OCI-LY7 (cell line): ENCODE measurements around the gene PNMA6E. TPM values are rescaled to one million over a fixed set of nuclear protein-coding genes. Genes with fewer than 3 reads are reported as not detected.

Experiments
- BruUV-seq: library from RNA; stranded (reverse); fragments of 400-500 nt; replicated peaks from 2 replicates; lab custom pipeline; 2021; lab: Mats Ljungman, UMichigan
- CTCF ChIA-PET: fragments of 300-600 bp; sonication (Branson Sonifier 250); formaldehyde crosslinking; loops from one replicate; lab custom pipeline; 2022; ENCODE audit warnings: antibody characterized with exemption; ENCODE audit not compliant: unreplicated experiment; lab: Charles Lee
- POLR2A ChIA-PET: fragments of 300-600 bp; sonication (Branson Sonifier 250); formaldehyde crosslinking; loops from one replicate; lab custom pipeline; 2022; ENCODE audit warnings: antibody characterized with exemption; lab: Charles Lee
- DNase-seq: peaks from one replicate; pipeline ENCODE4 v3.0.0-alpha.2; 2015; ENCODE audit warnings: low spot score
- H2AFZ ChIP-seq: fragments of 200-600 bp; sonication (generic), shearing (Covaris generic); 2 replicates; pipeline ENCODE4 v1.6.1; 2014; ENCODE audit warnings: mild to moderate bottlenecking, antibody characterized with exemption, low read length, moderate library complexity
- H3K27ac ChIP-seq: fragments of 200-600 bp; sonication (generic); 2 replicates; pipeline ENCODE4 v1.5.1; 2014; ENCODE audit warnings: mixed run types, low read depth, mild to moderate bottlenecking, moderate library complexity, low read length, inconsistent platforms; ENCODE audit not compliant: poor library complexity, severe bottlenecking
- H3K36me3 ChIP-seq: fragments of 200-600 bp; sonication (generic); 2 replicates; pipeline ENCODE4 v1.6.1; 2014; ENCODE audit warnings: mild to moderate bottlenecking, antibody characterized with exemption, low read length, moderate library complexity, mixed read lengths; ENCODE audit not compliant: insufficient read depth
- H3K4me1 ChIP-seq: fragments of 200-600 bp; sonication (generic); 2 replicates; pipeline ENCODE4 v1.5.1; 2014; ENCODE audit warnings: mild to moderate bottlenecking, low read length; ENCODE audit not compliant: insufficient read depth, poor library complexity, severe bottlenecking
- H3K4me2 ChIP-seq: fragments of 200-600 bp; sonication (generic); 2 replicates; pipeline ENCODE4 v1.6.1; 2014; ENCODE audit warnings: mild to moderate bottlenecking, low read length
- H3K4me3 ChIP-seq: fragments of 200-600 bp; sonication (generic); 2 replicates; pipeline ENCODE4 v1.5.1; 2014; ENCODE audit warnings: mild to moderate bottlenecking, low read depth, low read length; ENCODE audit not compliant: poor library complexity, severe bottlenecking
- H3K79me2 ChIP-seq: fragments of 200-600 bp; sonication (generic); 2 replicates; pipeline ENCODE4 v1.6.1; 2016; ENCODE audit warnings: low read depth, mild to moderate bottlenecking, low read length, moderate library complexity, mixed read lengths; ENCODE audit not compliant: insufficient read depth
- H3K9me2 ChIP-seq: fragments of 200-600 bp; sonication (generic); 2 replicates; pipeline ENCODE4 v1.6.1; 2016; ENCODE audit warnings: mild to moderate bottlenecking, low read length, mixed read lengths; ENCODE audit not compliant: insufficient read depth
- H3K9me3 ChIP-seq: fragments of 200-600 bp; sonication (generic); 2 replicates; pipeline ENCODE4 v1.6.1; 2014; ENCODE audit warnings: mild to moderate bottlenecking, mixed run types, low read length, mixed read lengths
- H4K20me1 ChIP-seq: fragments of 200-600 bp; sonication (generic); 2 replicates; pipeline ENCODE4 v1.6.1; 2014; ENCODE audit warnings: mild to moderate bottlenecking, antibody characterized with exemption, low read length, moderate library complexity, mixed read lengths; ENCODE audit not compliant: insufficient read depth
- EZH2phosphoT487 ChIP-seq: fragments of 200-600 bp; sonication (generic); IDR thresholded peaks from 2 replicates; pipeline ENCODE4 v1.6.1; 2018; ENCODE audit warnings: low read depth, borderline replicate concordance, mild to moderate bottlenecking, mixed run types, antibody characterized with exemption, low read length, moderate library complexity, mixed read lengths
- intact Hi-C: fragments of 100-400 bp; cut with micrococcal nuclease; formaldehyde crosslinking; loops from one replicate; pipeline ENCODE4 v1.10.0; 2022; ENCODE audit not compliant: unreplicated experiment
- total RNA-seq, 2 experiments: library from RNA; depleted of rRNA in 1 of 2; stranded (reverse); fragments of >200 nt in 1 of 2; shearing (Covaris generic) in 1 of 2; gene quantifications; 2 replicates each; pipeline ENCODE4 v1.2.3, GENCODE V29; 2014 to 2022
- TF ChIP-seq, protein P1 (sequence below): fragments of 200-600 bp; sonication (generic); conservative IDR thresholded peaks from 2 replicates; pipeline ENCODE4 v1.5.1; 2014; ENCODE audit warnings: mild to moderate bottlenecking, antibody characterized with exemption, low read length, moderate library complexity, mixed read lengths

Gene PNMA6E
- total RNA-seq, 2 experiments from 2014 or later = not detected

DNA sequence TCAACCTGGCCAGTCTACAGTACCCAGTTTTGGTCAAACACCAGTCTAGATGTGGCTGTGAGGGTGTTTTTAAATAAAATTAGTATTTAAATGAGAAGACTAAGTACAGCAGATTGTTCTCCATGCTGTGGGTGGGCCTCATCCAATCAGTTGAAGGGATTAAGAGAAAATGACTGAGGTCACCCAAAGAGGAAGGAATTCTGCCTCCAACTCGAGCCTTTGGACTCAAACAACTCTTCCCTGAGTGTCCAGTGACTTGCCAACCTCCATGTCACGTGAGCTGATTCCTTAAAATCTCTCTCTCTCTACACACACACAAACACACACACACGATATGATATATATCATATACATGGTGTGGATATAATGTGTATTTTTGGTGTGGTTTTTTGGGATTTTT lies 34.7 kb upstream of the PNMA6E start:
- Histone ChIP-seq H3K79me2 (no peaks in the 10 kb centered on the region), H3K4me3 (no peak overlapping the region), H3K9me3 (no peaks in the 10 kb centered on the region), H3K4me2 (no peak overlapping the region), H3K9me2 (no peaks in the 10 kb centered on the region), H2AFZ (no peak overlapping the region), H4K20me1 (no peaks in the 10 kb centered on the region), H3K4me1 (no peaks in the 10 kb centered on the region), H3K27ac (no peak overlapping the region), H3K36me3 (no peaks in the 10 kb centered on the region)
- BruUV-seq = no TSS peak
- TF ChIP-seq, protein P1, sequence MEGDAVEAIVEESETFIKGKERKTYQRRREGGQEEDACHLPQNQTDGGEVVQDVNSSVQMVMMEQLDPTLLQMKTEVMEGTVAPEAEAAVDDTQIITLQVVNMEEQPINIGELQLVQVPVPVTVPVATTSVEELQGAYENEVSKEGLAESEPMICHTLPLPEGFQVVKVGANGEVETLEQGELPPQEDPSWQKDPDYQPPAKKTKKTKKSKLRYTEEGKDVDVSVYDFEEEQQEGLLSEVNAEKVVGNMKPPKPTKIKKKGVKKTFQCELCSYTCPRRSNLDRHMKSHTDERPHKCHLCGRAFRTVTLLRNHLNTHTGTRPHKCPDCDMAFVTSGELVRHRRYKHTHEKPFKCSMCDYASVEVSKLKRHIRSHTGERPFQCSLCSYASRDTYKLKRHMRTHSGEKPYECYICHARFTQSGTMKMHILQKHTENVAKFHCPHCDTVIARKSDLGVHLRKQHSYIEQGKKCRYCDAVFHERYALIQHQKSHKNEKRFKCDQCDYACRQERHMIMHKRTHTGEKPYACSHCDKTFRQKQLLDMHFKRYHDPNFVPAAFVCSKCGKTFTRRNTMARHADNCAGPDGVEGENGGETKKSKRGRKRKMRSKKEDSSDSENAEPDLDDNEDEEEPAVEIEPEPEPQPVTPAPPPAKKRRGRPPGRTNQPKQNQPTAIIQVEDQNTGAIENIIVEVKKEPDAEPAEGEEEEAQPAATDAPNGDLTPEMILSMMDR = no peak
- TF ChIP-seq EZH2phosphoT487 = no peak
- intact Hi-C loops = no loop called here
- DNase-seq = no peak
- POLR2A ChIA-PET = no interaction called here
- CTCF ChIA-PET = no interaction called here

DNA sequence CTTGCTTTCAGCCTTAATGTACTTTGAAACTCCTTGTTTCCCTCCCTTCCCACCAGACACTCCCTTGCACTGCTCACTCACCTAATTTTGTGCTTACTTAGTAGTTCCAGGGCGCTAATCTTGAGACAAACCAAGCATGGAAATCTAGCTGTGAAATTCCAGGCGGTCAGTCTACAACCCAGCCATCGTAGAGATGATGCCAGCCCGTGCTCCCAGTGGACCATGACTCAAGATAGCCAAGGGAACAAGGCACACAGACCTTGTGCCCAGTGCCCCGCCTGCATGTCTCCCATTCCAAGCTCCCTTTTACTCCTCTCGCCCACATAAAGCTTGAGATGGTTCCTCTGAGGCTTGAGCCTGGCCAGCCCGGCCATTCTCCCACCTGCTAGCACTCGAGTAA lies 33.7 kb upstream of the PNMA6E start:
- TF ChIP-seq, protein P1 = no peak
- TF ChIP-seq EZH2phosphoT487 = no peak
- H3K27ac ChIP-seq = no peak overlapping the region
- no peak overlapping the region for H3K4me2 ChIP-seq
- H3K9me2 ChIP-seq = no peaks in the 10 kb centered on the region
- BruUV-seq = no TSS peak
- H4K20me1 ChIP-seq = no peaks in the 10 kb centered on the region
- no peaks in the 10 kb centered on the region for H3K79me2 ChIP-seq
- H3K36me3 ChIP-seq = no peaks in the 10 kb centered on the region
- H3K9me3 ChIP-seq = no peaks in the 10 kb centered on the region
- ChIA-PET CTCF (no interaction called here), POLR2A (no interaction called here)
- no peak overlapping the region for H3K4me3 ChIP-seq
- DNase-seq = no peak
- intact Hi-C loops = no loop called here
- H2AFZ ChIP-seq = no peak overlapping the region
- no peaks in the 10 kb centered on the region for H3K4me1 ChIP-seq

DNA sequence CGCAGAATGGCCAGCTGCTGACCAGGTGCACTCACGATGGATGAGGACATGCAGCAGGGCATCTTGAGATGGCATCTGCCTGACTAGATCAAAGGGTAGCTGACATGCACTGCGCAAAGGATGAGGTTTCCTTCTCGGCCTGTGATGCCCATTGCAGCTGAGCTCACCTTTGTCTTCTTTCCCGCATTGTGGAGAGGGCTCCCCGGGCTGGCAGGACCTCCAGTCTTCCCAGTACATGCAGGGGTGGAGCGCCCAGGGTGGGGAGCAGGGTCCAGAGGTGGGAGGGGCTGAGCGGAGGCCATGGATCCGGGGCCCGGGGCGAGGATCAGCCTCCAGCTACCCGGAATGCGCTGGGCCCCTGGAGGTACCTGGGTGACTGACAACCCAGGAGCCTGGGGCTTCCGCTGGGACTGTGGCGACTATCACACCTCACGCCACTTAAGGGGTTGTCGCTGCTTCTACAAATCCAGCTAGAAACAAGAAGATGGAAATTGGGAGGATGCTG lies 32.7 kb upstream of the PNMA6E start:
- Histone ChIP-seq H3K4me2 (no peak overlapping the region), H3K4me3 (no peak overlapping the region), H3K79me2 (no peaks in the 10 kb centered on the region), H3K9me3 (no peaks in the 10 kb centered on the region), H4K20me1 (no peaks in the 10 kb centered on the region), H3K4me1 (no peaks in the 10 kb centered on the region), H3K36me3 (no peaks in the 10 kb centered on the region), H2AFZ (no peak overlapping the region), H3K9me2 (no peaks in the 10 kb centered on the region), H3K27ac (no peak overlapping the region)
- POLR2A ChIA-PET = no interaction called here
- DNase-seq = no peak
- no TSS peak for BruUV-seq
- intact Hi-C loops = no loop called here
- no peak for TF ChIP-seq EZH2phosphoT487
- TF ChIP-seq, protein P1 = no peak
- CTCF ChIA-PET = no interaction called here
